Lung (tissue), 12 donors: Measurements from ENCODE around the gene MYZAP. TPM values are rescaled to one million over a fixed set of nuclear protein-coding genes. Genes with fewer than 3 reads are reported as not detected.

Experiments
- ATAC-seq: fragments of 200-7000 bp; cut with Tn5 transposase; one replicate; pipeline ENCODE4 v1.9.1; 2020; ENCODE audit warnings: moderate number of reproducible peaks; ENCODE audit not compliant: insufficient read depth, low FRiP score
- DNase-seq, 3 donors: peaks; one replicate each; pipeline ENCODE4 v3.0.0-alpha.2; 2013 to 2017
- H3K27ac ChIP-seq, 2 donors: one replicate each; pipeline ENCODE4 v1.5.1; 2013; ENCODE audit warnings: mild to moderate bottlenecking in 2 of 2, moderate library complexity in 2 of 2, control low read depth in 1 of 2, inconsistent platforms in 1 of 2, low read depth in 1 of 2, low read length in 1 of 2
- H3K27me3 ChIP-seq, 3 donors: one replicate each; pipeline ENCODE4 v1.5.1; 2013; ENCODE audit warnings: low read length in 2 of 3; ENCODE audit not compliant: control insufficient read depth in 3 of 3, insufficient read depth in 3 of 3
- H3K36me3 ChIP-seq, 4 donors: one replicate each; pipeline ENCODE4 v1.5.1; 2013; ENCODE audit warnings: low read length in 4 of 4, mild to moderate bottlenecking in 1 of 4, moderate library complexity in 1 of 4; ENCODE audit not compliant: control insufficient read depth in 4 of 4, insufficient read depth in 4 of 4
- H3K4me1 ChIP-seq, 5 donors: one replicate each; pipeline ENCODE4 v1.5.1; 2013; ENCODE audit warnings: low read length in 5 of 5, mild to moderate bottlenecking in 2 of 5, moderate library complexity in 1 of 5; ENCODE audit not compliant: control insufficient read depth in 5 of 5, insufficient read depth in 5 of 5
- H3K4me3 ChIP-seq: one replicate; pipeline ENCODE4 v1.5.1; 2013; ENCODE audit warnings: mild to moderate bottlenecking, control low read depth, moderate library complexity
- H3K9ac ChIP-seq, 2 donors: one replicate each; pipeline ENCODE4 v1.5.1; 2013; ENCODE audit warnings: low read length in 2 of 2, control low read depth in 1 of 2; ENCODE audit not compliant: insufficient read depth in 1 of 2
- H3K9me3 ChIP-seq, 4 donors: one replicate each; pipeline ENCODE4 v1.5.1; 2013; ENCODE audit warnings: low read length in 3 of 4, mild to moderate bottlenecking in 1 of 4, moderate library complexity in 1 of 4; ENCODE audit not compliant: control insufficient read depth in 4 of 4, insufficient read depth in 3 of 4
- WGBS, 2 donors: extraction: QIAGEN DNeasy Blood & Tissue Kit; methylation state at CpG; one replicate each; pipeline ENCODE4 v1.1.7; 2013; 5-methylcytosine and 5-hydroxymethylcytosine counted together
- polyA plus RNA-seq, 2 donors: library from polyadenylated mRNA; stranded (reverse); fragments of 200-250 nt; gene quantifications; one replicate each; pipeline ENCODE4 v1.2.1, GENCODE V29; 2013
- total RNA-seq, 2 donors: library from RNA; depleted of rRNA in 1 of 2; stranded (reverse); fragments of >200 nt in 1 of 2; gene quantifications; one replicate each; pipeline ENCODE4 v1.2.1, GENCODE V29; 2014 to 2021
- TF ChIP-seq, protein P1 (sequence below): IDR thresholded peaks from 2 replicates; pipeline ENCODE4 v1.5.1; 2012; ENCODE audit warnings: mild to moderate bottlenecking; ENCODE audit errors: control extremely low read depth, extremely low read depth
- donor health status: control.
- donor health status: control.
- donor health status: Bipolar disorder and iron deficiency.
- donor health status: healthy.
- donor health status: DM: yes; HTN: yes; CAD: no.

Gene MYZAP
- total and polyA plus RNA-seq, 4 donors, result 6.9 to 36.9 (median 11.6) TPM

- Histone ChIP-seq H3K4me1 (peaks cover 0 to 7% (median 0%) of the 10 kb centered on the region in 5 donors), H3K27ac (no peak overlapping the region), H3K36me3 (no peaks in the 10 kb centered on the region), H3K27me3 (no peaks in the 10 kb centered on the region), H3K4me3 (no peak overlapping the region), H3K9me3 (peaks cover 0 to 12% (median 0%) of the 10 kb centered on the region in 4 donors), H3K9ac (no peak overlapping the region)
- no peak for DNase-seq
- no peak for ATAC-seq
- WGBS, 2 donors, result 93 to 98% methylated on average over 3 of the region's 3 CpGs
- TF ChIP-seq, protein P1, sequence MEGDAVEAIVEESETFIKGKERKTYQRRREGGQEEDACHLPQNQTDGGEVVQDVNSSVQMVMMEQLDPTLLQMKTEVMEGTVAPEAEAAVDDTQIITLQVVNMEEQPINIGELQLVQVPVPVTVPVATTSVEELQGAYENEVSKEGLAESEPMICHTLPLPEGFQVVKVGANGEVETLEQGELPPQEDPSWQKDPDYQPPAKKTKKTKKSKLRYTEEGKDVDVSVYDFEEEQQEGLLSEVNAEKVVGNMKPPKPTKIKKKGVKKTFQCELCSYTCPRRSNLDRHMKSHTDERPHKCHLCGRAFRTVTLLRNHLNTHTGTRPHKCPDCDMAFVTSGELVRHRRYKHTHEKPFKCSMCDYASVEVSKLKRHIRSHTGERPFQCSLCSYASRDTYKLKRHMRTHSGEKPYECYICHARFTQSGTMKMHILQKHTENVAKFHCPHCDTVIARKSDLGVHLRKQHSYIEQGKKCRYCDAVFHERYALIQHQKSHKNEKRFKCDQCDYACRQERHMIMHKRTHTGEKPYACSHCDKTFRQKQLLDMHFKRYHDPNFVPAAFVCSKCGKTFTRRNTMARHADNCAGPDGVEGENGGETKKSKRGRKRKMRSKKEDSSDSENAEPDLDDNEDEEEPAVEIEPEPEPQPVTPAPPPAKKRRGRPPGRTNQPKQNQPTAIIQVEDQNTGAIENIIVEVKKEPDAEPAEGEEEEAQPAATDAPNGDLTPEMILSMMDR, result no peak
These were observed 8.0 kb upstream of the MYZAP start for GRCh38 chr15:57583720-57584119.

DNA sequence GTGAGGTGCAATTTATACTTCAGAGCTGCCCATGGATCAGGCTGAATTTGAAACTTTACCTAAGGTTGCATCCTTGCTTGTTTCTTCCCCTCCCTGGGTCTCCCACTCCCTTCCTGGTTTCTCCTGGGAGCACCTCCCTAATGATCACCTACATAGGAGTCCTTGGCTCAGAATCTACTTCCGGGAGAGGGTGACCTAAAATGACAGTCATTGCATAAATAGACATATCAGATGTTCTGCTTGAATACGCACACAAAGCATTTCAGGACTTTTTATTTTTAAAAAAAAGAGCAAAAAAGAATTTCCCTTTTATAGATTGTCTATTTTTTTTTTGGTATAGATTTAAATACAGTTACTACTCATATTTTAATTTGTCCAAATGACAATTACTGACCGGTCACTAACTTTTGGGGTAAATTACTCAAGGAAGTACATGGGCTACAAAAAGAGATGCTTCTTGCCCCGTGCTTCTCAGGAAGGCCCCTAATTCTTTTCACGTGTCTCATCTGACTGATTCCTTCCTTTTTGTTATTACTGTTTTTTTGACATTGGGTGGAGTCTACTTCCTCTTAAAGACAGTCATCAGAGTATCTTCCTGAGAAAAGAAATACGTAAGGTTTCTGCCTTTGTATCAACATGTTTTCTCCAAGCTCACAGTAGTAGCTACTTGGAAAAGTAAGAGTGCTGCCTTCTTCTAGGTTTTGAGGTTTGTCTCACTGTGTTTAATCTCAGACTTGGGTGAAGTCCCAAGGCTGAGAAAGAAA, 4.9 kb upstream of the MYZAP start:
- Histone ChIP-seq H3K9ac (no peak overlapping the region), H3K27ac (peak overlapping the region in 1 of 2 donors; percentile 48), H3K36me3 (no peaks in the 10 kb centered on the region), H3K9me3 (peaks cover 0 to 12% (median 0%) of the 10 kb centered on the region in 4 donors), H3K4me1 (peaks cover 0 to 18% (median 8%) of the 10 kb centered on the region in 5 donors), H3K27me3 (no peaks in the 10 kb centered on the region), H3K4me3 (no peak overlapping the region)
- TF ChIP-seq, protein P1, result no peak
- ATAC-seq (no peak), DNase-seq (no peak)
- 50% methylated on average over 6 of the region's 6 CpGs for WGBS, 2 donors

DNA sequence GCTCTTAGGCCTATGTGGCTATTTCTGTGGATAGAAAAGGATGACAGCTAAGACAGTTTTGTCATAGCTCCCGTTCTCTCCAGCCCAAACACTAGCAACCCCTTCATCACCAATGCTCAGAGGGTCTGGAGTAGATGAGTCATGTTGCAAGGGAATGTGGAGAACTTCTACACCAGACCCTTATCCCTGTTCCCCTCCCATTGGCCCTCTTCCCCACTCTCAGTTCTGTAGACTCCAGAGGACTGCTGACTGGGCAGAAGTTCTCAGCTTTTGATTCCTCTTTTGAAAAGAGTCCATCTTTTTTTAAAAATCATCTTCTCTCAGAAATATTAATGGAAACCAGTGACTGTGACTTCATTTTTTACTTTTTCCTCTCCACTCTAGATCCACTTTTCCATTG, 2.4 kb upstream of the MYZAP start:
- peak in 1 of 3 donors; percentile 58 for DNase-seq
- Histone ChIP-seq H3K4me1 (peaks cover 0 to 21% (median 8%) of the 10 kb centered on the region in 5 donors), H3K9ac (no peak overlapping the region), H3K36me3 (no peaks in the 10 kb centered on the region), H3K27ac (no peak overlapping the region), H3K9me3 (peaks cover 0 to 1% (median 0%) of the 10 kb centered on the region in 4 donors), H3K27me3 (no peaks in the 10 kb centered on the region), H3K4me3 (no peak overlapping the region)
- TF ChIP-seq, protein P1, result no peak
- WGBS, 2 donors, result 76 to 100% methylated on average over 1 of the region's 1 CpG
- ATAC-seq, result no peak
